8988T (cell line): ENCODE measurements around the gene EFNA5.
"Not testable (repeated sequence)": the region's sequence is repeated elsewhere in the genome, so short reads cannot be mapped to it uniquely, and the experiment has no call there.

Experiments
- DNase-seq: peaks from one replicate; pipeline ENCODE4 v3.0.0; 2011

Gene EFNA5

GRCh38 chr5:107474716-107475489, 195.8 kb downstream of the EFNA5 start:
- DNase-seq = no peak

GRCh38 chr5:107474361-107474715, 196.4 kb downstream of the EFNA5 start:
- DNase-seq = no peak

- no peak for DNase-seq
Measured at GRCh38 chr5:107472620-107473064, 198.1 kb downstream of the EFNA5 start.

- DNase-seq = no peak
Measured at GRCh38 chr5:107470295-107470582, 200.5 kb downstream of the EFNA5 start.

- DNase-seq = no peak
Measured at GRCh38 chr5:107469485-107470294, 201.0 kb downstream of the EFNA5 start.

- DNase-seq = no peak
Measured at GRCh38 chr5:107469064-107469463, 201.7 kb downstream of the EFNA5 start.

- DNase-seq = no peak
Measured at GRCh38 chr5:107468276-107468675, 202.5 kb downstream of the EFNA5 start.

- no peak for DNase-seq
Measured at GRCh38 chr5:107467137-107467932, 203.4 kb downstream of the EFNA5 start.

GRCh38 chr5:107466233-107466769, 204.4 kb downstream of the EFNA5 start:
- no peak for DNase-seq

GRCh38 chr5:107464876-107465275, 205.9 kb downstream of the EFNA5 start:
- DNase-seq = no peak

- DNase-seq = no peak
Measured at GRCh38 chr5:107464416-107464815, 206.3 kb downstream of the EFNA5 start.

GRCh38 chr5:107463731-107464130, 207.0 kb downstream of the EFNA5 start:
- DNase-seq = no peak

GRCh38 chr5:107461770-107462169, 209.0 kb downstream of the EFNA5 start:
- DNase-seq = no peak

- DNase-seq = no peak
Measured at GRCh38 chr5:107460789-107461188, 209.9 kb downstream of the EFNA5 start.

GRCh38 chr5:107459605-107460004, 211.1 kb downstream of the EFNA5 start:
- DNase-seq = no peak

- DNase-seq = no peak
Measured at GRCh38 chr5:107458322-107458721, 212.4 kb downstream of the EFNA5 start.

GRCh38 chr5:107457881-107458280, 212.9 kb downstream of the EFNA5 start:
- DNase-seq = no peak

GRCh38 chr5:107457138-107457537, 213.6 kb downstream of the EFNA5 start:
- DNase-seq = no peak

GRCh38 chr5:107456281-107456715, 214.4 kb downstream of the EFNA5 start:
- no peak for DNase-seq

- no peak for DNase-seq
Measured at GRCh38 chr5:107455111-107455544, 215.6 kb downstream of the EFNA5 start.

GRCh38 chr5:107451827-107452226, 218.9 kb downstream of the EFNA5 start:
- DNase-seq = not testable (repeated sequence)

- DNase-seq = no peak
Measured at GRCh38 chr5:107451028-107451427, 219.7 kb downstream of the EFNA5 start.

- DNase-seq = no peak
Measured at GRCh38 chr5:107450531-107450930, 220.2 kb downstream of the EFNA5 start.
